Measurements from ENCODE around the gene TRMT2A.

Gene TRMT2A

GRCh38 chr22:20091690-20092476 lies 25.1 kb downstream of the TRMT2A start:
- H3K27ac ChIP-seq, result peak overlapping the region in 8 of 21 experiments; percentile 11 to 83 (median 62)
- no peak overlapping the region for H3K4me3 ChIP-seq

- Histone ChIP-seq H3K27ac (peak overlapping the region in 7 of 21 experiments; percentile 21 to 83 (median 60)), H3K4me3 (no peak overlapping the region)
Observed at GRCh38 chr22:20090730-20091240, 26.2 kb downstream of the TRMT2A start.

DNA sequence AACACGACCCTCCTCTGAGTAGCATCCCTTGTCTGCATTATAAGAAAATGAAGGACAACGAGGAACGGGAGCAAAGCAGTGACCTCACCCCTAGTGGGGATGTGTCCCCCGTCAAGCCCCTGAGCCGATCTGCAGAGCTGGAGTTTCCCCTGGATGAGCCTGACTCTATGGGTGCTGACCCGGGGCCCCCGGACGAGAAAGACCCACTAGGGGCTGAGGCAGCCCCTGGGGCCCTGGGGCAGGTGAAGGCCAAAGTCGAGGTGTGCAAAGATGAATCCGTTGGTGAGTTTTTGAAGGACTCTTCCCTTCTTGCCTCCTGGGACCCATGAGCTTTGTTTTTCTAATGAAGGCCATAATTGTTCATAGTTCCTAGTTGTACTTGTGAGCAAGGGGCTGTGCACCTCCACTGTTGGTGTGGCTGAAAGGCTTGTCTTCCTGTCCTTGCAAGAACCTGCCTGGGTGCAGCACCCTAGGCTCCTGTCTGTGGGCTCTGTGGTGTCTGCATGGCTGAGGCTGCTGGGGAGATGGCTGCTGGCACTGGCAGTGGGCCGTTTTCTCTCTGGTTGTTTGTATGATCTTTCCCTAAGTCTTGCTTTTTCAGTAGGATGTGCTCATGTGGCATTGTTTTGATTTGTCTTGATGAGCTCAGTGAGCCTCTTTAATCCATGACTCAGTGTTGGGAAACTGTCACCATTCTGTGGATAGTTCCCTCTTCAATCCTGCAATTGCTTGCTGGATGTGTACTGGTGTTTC lies 26.9 kb downstream of the TRMT2A start:
- H3K27ac ChIP-seq, result peak overlapping the region in 5 of 21 experiments; percentile 57 to 83 (median 62)

DNA sequence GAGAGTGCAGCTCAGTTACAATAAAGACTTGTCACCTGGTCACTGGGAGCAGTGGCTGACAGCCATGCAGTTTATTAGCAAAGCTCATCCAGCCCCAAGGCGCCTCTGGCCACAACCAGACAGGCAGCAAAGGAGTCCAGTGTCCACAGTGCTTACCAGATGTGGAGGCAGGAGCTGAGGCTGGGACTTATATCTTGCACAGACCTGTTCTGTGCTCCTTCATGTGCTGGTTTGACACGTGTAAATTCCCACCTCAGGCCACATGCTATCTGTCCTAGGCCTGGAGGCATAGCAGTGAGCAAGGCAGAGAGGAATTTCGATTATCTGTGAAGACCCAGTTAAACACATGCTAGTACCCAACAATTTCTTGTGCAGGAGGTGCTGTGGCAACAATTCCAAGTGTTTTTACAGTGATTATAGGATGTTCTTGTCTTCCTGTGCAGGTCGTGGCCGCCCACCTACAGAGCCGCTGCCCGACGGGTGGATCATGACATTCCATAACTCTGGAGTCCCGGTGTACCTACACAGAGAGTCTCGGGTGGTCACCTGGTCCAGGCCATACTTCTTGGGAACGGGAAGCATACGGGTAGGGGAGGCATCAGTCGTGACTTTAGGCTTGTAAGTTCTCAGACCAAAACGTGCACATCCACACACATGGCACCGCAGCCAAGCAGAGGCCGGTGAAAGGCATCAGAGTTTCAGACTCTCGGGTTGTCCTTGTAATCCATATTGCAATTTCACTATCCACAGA lies 27.6 kb downstream of the TRMT2A start:
- Histone ChIP-seq H3K27ac (peak overlapping the region in 2 of 21 experiments; percentile 60 to 83), H3K4me3 (no peak overlapping the region)

More for the DNA sequence above, 26.9 kb downstream of the TRMT2A start:
- H3K4me3 ChIP-seq, result no peak overlapping the region

GRCh38 chr22:20088263-20088648 lies 28.8 kb downstream of the TRMT2A start:
- Histone ChIP-seq H3K27ac (peak overlapping the region in 1 of 21 experiments; percentile 40), H3K4me3 (no peak overlapping the region)

GRCh38 chr22:20087319-20088262 lies 29.4 kb downstream of the TRMT2A start:
- H3K27ac ChIP-seq, result peak overlapping the region in 1 of 21 experiments; percentile 40
- H3K4me3 ChIP-seq, result no peak overlapping the region

- peak overlapping the region in 1 of 21 experiments; percentile 40 for H3K27ac ChIP-seq
Observed at GRCh38 chr22:20086763-20087162, 30.3 kb downstream of the TRMT2A start.

GRCh38 chr22:20086101-20086599 lies 30.9 kb downstream of the TRMT2A start:
- Histone ChIP-seq H3K27ac (no peak overlapping the region), H3K4me3 (no peak overlapping the region)

More at GRCh38 chr22:20086763-20087162, 30.3 kb downstream of the TRMT2A start:
- H3K4me3 ChIP-seq, result no peak overlapping the region

GRCh38 chr22:20085651-20086050 lies 31.4 kb downstream of the TRMT2A start:
- no peak overlapping the region for H3K4me3 ChIP-seq
- no peak overlapping the region for H3K27ac ChIP-seq

DNA sequence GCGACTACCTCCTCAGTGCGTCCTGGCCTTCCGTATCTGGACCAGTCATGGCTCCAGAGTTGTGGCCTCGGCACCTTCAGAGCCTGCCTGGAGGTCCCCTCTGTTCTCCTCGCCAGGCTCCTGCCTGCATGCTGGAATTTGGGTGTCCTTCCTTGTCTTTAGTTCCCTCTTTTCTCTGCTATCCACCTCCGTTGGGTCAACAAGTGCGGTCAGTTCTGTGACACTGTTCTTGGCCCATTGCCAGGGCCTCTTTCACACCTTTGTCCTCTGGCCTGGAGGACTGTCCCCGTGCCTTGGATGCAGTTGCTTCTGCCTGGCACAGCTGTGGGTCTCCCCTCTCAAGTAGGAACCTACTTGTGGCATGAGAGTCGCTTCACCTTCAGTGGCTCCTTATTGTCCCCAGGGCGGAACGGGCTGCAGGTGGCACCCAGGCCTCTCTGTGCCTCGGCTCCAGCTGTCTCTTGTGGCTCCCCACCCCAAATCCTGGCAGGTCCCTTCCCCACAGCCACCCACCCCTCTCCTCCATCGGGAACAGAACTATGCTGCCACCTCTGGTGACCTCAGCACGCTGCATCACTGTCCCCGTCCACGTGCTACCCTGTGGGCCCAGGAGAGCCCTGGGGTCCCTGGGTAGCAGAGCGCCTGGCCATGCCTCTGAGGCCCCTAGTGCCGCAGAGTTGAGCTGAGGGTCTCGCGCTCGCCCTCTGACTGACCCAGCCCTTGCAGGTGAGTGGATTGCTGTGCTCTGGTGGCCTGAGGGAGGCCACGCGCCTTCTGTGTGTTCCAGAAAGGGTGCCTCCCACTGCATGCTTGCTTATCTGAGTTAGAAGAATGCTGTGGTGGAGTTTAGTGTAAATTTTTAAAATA lies 32.2 kb downstream of the TRMT2A start:
- H3K27ac ChIP-seq, result peak overlapping the region in 1 of 21 experiments; percentile 37
- no peak overlapping the region for H3K4me3 ChIP-seq

GRCh38 chr22:20083891-20084546 lies 33.0 kb downstream of the TRMT2A start:
- Histone ChIP-seq H3K27ac (no peak overlapping the region), H3K4me3 (no peak overlapping the region)

- no peak overlapping the region for H3K27ac ChIP-seq
- no peak overlapping the region for H3K4me3 ChIP-seq
Observed at GRCh38 chr22:20083157-20083890, 33.7 kb downstream of the TRMT2A start.

- H3K4me3 ChIP-seq, result peak overlapping the region; percentile 67 to 84 (median 78)
- peak overlapping the region in 20 of 21 experiments; percentile 72 to 96 (median 89) for H3K27ac ChIP-seq
Observed at GRCh38 chr22:20080776-20081654, 36.0 kb downstream of the TRMT2A start.

- peak overlapping the region; percentile 41 to 96 (median 89) for H3K27ac ChIP-seq
- peak overlapping the region; percentile 67 to 84 (median 78) for H3K4me3 ChIP-seq
Observed at GRCh38 chr22:20080445-20080775, 36.6 kb downstream of the TRMT2A start.

GRCh38 chr22:20079745-20080444 lies 37.1 kb downstream of the TRMT2A start, which contains the start of gene DGCR8:
TSS of gene DGCR8 (plus strand) at chr22:20080241. CDS start at chr22:20085964, 5,723 bp downstream.
- H3K27ac ChIP-seq, result peak within 1 kb of the TSS; percentile 41 to 96 (median 89)
- H3K4me3 ChIP-seq, result peak within 1 kb of the TSS; percentile 67 to 84 (median 78)
